Measurements from ENCODE around the gene C5orf52. TPM values are rescaled to one million over a fixed set of nuclear protein-coding genes. Genes with fewer than 3 reads are reported as not detected.
"Not testable (repeated sequence)": the region's sequence is repeated elsewhere in the genome, so short reads cannot be mapped to it uniquely, and the experiment has no call there.

C5orf52 gene
- polyA plus RNA-seq, 1 experiment, result not detected

GRCh38 chr5:157665467-157666070 is 5.8 kb upstream of the C5orf52 start:
- DNase-seq (ENCODE audit: low read depth, low spot score), result peak; percentile 48
- Histone ChIP-seq H3K27me3 (ENCODE audit: control insufficient read depth, insufficient read depth, low read length) (no peaks in the 10 kb centered on the region), H3K27ac (ENCODE audit: low read depth, low read length) (no peak overlapping the region), H3K4me3 (ENCODE audit: low read depth, low read length) (no peak overlapping the region), H3K9me3 (ENCODE audit: control insufficient read depth, insufficient read depth, low read length) (no peaks in the 10 kb centered on the region)
- TF ChIP-seq, protein P1, sequence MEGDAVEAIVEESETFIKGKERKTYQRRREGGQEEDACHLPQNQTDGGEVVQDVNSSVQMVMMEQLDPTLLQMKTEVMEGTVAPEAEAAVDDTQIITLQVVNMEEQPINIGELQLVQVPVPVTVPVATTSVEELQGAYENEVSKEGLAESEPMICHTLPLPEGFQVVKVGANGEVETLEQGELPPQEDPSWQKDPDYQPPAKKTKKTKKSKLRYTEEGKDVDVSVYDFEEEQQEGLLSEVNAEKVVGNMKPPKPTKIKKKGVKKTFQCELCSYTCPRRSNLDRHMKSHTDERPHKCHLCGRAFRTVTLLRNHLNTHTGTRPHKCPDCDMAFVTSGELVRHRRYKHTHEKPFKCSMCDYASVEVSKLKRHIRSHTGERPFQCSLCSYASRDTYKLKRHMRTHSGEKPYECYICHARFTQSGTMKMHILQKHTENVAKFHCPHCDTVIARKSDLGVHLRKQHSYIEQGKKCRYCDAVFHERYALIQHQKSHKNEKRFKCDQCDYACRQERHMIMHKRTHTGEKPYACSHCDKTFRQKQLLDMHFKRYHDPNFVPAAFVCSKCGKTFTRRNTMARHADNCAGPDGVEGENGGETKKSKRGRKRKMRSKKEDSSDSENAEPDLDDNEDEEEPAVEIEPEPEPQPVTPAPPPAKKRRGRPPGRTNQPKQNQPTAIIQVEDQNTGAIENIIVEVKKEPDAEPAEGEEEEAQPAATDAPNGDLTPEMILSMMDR (IDR thresholded peaks at IDR 0.05; ENCODE audit: low read depth, low read length), result no peak
- CTCF ChIA-PET, result no interaction called here
- POLR2A ChIA-PET, result no interaction called here

DNA sequence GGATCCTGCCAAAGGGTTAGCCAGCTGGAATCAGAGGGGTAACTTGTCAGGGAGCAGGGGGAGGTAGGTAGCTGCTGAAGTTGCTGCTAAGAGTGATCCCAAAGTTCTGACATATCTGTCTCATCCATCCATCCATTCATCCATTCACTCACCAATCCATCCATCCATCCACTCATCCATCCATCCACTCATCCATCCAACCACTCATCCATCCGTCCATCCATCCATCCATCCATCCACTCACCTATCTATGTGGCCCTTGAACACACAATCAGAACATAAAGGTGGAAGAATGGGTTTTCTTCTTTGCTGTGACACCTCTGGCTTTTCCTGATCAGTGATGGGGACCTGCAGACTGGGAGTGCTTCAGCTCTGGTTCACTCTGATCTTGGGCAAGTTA is 3.0 kb upstream of the C5orf52 start:
- no peak for DNase-seq (ENCODE audit: low read depth, low spot score)
- TF ChIP-seq, protein P1 (IDR thresholded peaks at IDR 0.05; ENCODE audit: low read depth, low read length), result no peak
- Histone ChIP-seq H3K4me3 (ENCODE audit: low read depth, low read length) (no peak overlapping the region), H3K9me3 (ENCODE audit: control insufficient read depth, insufficient read depth, low read length) (no peaks in the 10 kb centered on the region; the same call in 1 of the 2 replicates), H3K27ac (ENCODE audit: low read depth, low read length) (no peak overlapping the region), H3K27me3 (ENCODE audit: control insufficient read depth, insufficient read depth, low read length) (peaks cover 2% of the 10 kb centered on the region)
- CTCF ChIA-PET, result interaction anchor here (1.0 kb wide), 1 partner anchor 19 kb away, joined by 3 read pairs; no protein-coding TSS in a partner anchor
- POLR2A ChIA-PET, result no interaction called here

GRCh38 chr5:157669701-157670097 is 1.6 kb upstream of the C5orf52 start:
- Histone ChIP-seq H3K27me3 (ENCODE audit: control insufficient read depth, insufficient read depth, low read length) (peaks cover 2% of the 10 kb centered on the region), H3K4me3 (ENCODE audit: low read depth, low read length) (no peak overlapping the region), H3K27ac (ENCODE audit: low read depth, low read length) (no peak overlapping the region), H3K9me3 (ENCODE audit: control insufficient read depth, insufficient read depth, low read length) (no peaks in the 10 kb centered on the region; the same call in 1 of the 2 replicates)
- TF ChIP-seq, protein P1 (IDR thresholded peaks at IDR 0.05; ENCODE audit: low read depth, low read length), result no peak
- no peak for DNase-seq (ENCODE audit: low read depth, low spot score)
- ChIA-PET POLR2A (no interaction called here), CTCF (interaction anchor here (1.9 kb wide), 1 partner anchor 74 kb away, joined by 7 read pairs; the partner anchor contains the start of gene LSM11)

- Histone ChIP-seq H3K4me3 (ENCODE audit: low read depth, low read length) (peak overlapping the region; percentile 78), H3K9me3 (ENCODE audit: control insufficient read depth, insufficient read depth, low read length) (no peaks in the 10 kb centered on the region; the same call in 1 of the 2 replicates), H3K27ac (ENCODE audit: low read depth, low read length) (no peak overlapping the region), H3K27me3 (ENCODE audit: control insufficient read depth, insufficient read depth, low read length) (peaks cover 2% of the 10 kb centered on the region)
- TF ChIP-seq, protein P1 (IDR thresholded peaks at IDR 0.05; ENCODE audit: low read depth, low read length), result no peak
- no peak for DNase-seq (ENCODE audit: low read depth, low spot score)
- ChIA-PET POLR2A (interaction anchor here (0.6 kb wide), 1 partner anchor 202 kb away, joined by 3 read pairs; no protein-coding TSS in a partner anchor), CTCF (interaction anchor here (1.9 kb wide), 1 partner anchor 72 kb away, joined by 7 read pairs; the partner anchor contains the start of gene LSM11)
These were observed 428 bp downstream of the C5orf52 start for GRCh38 chr5:157671592-157672330.

GRCh38 chr5:157672976-157673375 is 1.6 kb downstream of the C5orf52 start:
- peaks cover 2% of the 10 kb centered on the region for H3K27me3 ChIP-seq (ENCODE audit: control insufficient read depth, insufficient read depth, low read length)
- no peak for DNase-seq (ENCODE audit: low read depth, low spot score)
- ChIA-PET CTCF (interaction anchor here (0.6 kb wide), 1 partner anchor 197 kb away, joined by 4 read pairs; no protein-coding TSS in a partner anchor), POLR2A (no interaction called here)
- H3K27ac ChIP-seq (ENCODE audit: low read depth, low read length), result no peak overlapping the region
- H3K9me3 ChIP-seq (ENCODE audit: control insufficient read depth, insufficient read depth, low read length), result no peaks in the 10 kb centered on the region; the same call in 1 of the 2 replicates
- H3K4me3 ChIP-seq (ENCODE audit: low read depth, low read length), result no peak overlapping the region
- TF ChIP-seq, protein P1 (IDR thresholded peaks at IDR 0.05; ENCODE audit: low read depth, low read length), result no peak

- H3K9me3 ChIP-seq (ENCODE audit: control insufficient read depth, insufficient read depth, low read length); CTCF ChIA-PET; POLR2A ChIA-PET; H3K27ac ChIP-seq (ENCODE audit: low read depth, low read length); H3K4me3 ChIP-seq (ENCODE audit: low read depth, low read length); H3K27me3 ChIP-seq (ENCODE audit: control insufficient read depth, insufficient read depth, low read length); DNase-seq (ENCODE audit: low read depth, low spot score): not testable (repeated sequence)
These were observed 3.0 kb downstream of the C5orf52 start for GRCh38 chr5:157674351-157674750.
